ENCODE data around the gene SULT4A1. TPM values are rescaled to one million over a fixed set of nuclear protein-coding genes. Genes with fewer than 3 reads are reported as not detected.

SULT4A1 gene
- total RNA-seq, 1 experiment from 2014 or later, result 15.0 TPM

DNA sequence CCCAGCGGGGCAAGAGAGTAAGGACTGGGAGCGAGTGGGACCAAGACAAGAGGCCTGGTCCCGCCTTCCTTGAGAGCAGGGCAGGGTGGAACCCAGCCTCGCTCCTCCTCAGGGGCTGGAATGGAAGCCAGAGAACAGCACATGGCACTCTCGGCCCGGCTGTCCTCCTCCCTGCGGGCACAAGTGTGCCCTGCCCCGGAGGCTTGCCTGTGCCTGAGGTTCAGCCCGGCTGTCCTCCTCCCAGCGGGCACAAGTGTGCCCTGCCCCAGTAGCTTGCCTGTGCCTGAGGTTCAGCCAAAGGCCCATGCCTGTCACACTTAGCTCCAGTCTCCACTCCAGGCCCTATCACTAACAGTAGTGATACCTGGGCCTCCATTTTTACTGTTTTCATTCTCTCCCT, 24.2 kb downstream of the SULT4A1 start:
- Histone ChIP-seq H3T11ph (ENCODE audit: low read length) (no peak overlapping the region), H3K9me3 (ENCODE audit: control insufficient read depth, low read depth, low read length) (no peaks in the 10 kb centered on the region), H4K8ac (replicated peaks; ENCODE audit: insufficient read length, low read depth, low read length) (no peak overlapping the region), H3K79me2 (ENCODE audit: insufficient read depth, low read length) (peaks cover 2% of the 10 kb centered on the region; the same call in 1 of the 2 replicates), H3K23ac (ENCODE audit: insufficient read length, low read depth, low read length) (no peak overlapping the region), H4K91ac (ENCODE audit: insufficient read length, low read depth, low read length) (no peak overlapping the region), H2BK20ac (ENCODE audit: low read depth, low read length, poor library complexity, severe bottlenecking) (no peak overlapping the region), H3K18ac (ENCODE audit: insufficient read length, low read depth, low read length) (no peak overlapping the region), H3K14ac (ENCODE audit: insufficient read depth, low read length) (no peak overlapping the region), H4K20me1 (ENCODE audit: control insufficient read depth, insufficient read depth, insufficient read length) (no peaks in the 10 kb centered on the region), H3K9ac (ENCODE audit: extremely low read depth, insufficient read length, low read length) (no peak overlapping the region), H2BK12ac (ENCODE audit: insufficient read length, low read depth, low read length) (no peak overlapping the region), H3K27me3 (ENCODE audit: insufficient read depth, low read length) (no peaks in the 10 kb centered on the region), H3K4me2 (ENCODE audit: insufficient read depth, insufficient read length, low read length) (no peak overlapping the region), H2AFZ (ENCODE audit: low read length) (no peak overlapping the region), H2BK15ac (ENCODE audit: low read depth, low read length) (no peak overlapping the region), H3K4ac (ENCODE audit: low read depth, low read length) (no peak overlapping the region), H2BK120ac (ENCODE audit: low read depth, low read length, poor library complexity, severe bottlenecking) (no peak overlapping the region), H3K23me2 (ENCODE audit: insufficient read length, low read depth, low read length, poor library complexity, severe bottlenecking) (no peaks in the 10 kb centered on the region), H2AK5ac (ENCODE audit: insufficient read length, low read length) (no peak overlapping the region), H3K56ac (ENCODE audit: insufficient read length, low read depth, low read length) (no peak overlapping the region), H2BK5ac (ENCODE audit: insufficient read length, low read length) (no peak overlapping the region), H3K27ac (ENCODE audit: insufficient read length, low read depth, low read length) (no peak overlapping the region), H3K4me1 (ENCODE audit: insufficient read depth, low read length) (no peaks in the 10 kb centered on the region), H4K5ac (ENCODE audit: insufficient read length, low read depth, low read length) (no peak overlapping the region), H3K79me1 (ENCODE audit: insufficient read depth, low read depth, low read length, poor library complexity, severe bottlenecking) (peaks cover 3% of the 10 kb centered on the region)
- TF ChIP-seq, protein P1, sequence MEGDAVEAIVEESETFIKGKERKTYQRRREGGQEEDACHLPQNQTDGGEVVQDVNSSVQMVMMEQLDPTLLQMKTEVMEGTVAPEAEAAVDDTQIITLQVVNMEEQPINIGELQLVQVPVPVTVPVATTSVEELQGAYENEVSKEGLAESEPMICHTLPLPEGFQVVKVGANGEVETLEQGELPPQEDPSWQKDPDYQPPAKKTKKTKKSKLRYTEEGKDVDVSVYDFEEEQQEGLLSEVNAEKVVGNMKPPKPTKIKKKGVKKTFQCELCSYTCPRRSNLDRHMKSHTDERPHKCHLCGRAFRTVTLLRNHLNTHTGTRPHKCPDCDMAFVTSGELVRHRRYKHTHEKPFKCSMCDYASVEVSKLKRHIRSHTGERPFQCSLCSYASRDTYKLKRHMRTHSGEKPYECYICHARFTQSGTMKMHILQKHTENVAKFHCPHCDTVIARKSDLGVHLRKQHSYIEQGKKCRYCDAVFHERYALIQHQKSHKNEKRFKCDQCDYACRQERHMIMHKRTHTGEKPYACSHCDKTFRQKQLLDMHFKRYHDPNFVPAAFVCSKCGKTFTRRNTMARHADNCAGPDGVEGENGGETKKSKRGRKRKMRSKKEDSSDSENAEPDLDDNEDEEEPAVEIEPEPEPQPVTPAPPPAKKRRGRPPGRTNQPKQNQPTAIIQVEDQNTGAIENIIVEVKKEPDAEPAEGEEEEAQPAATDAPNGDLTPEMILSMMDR (conservative IDR thresholded peaks at IDR 0.05), result no peak
- DNase-seq, result no peak
- H3K4me1 Mint-ChIP-seq, result no peaks in the 10 kb centered on the region; a peak in 1 of 4 replicates
- H3K27ac Mint-ChIP-seq, result peak overlapping the region in 1 of 3 experiments; percentile 68; a peak in 2 of 7 replicates
- H3K4me3 Mint-ChIP-seq, result no peak overlapping the region; a peak in 1 of 5 replicates
- no peaks in the 10 kb centered on the region for H3K9me3 Mint-ChIP-seq
- WGBS (ENCODE audit: extremely low coverage, insufficient read length, low lambda C conversion rate), result no CpG with 5 or more reads among the region's 10 CpGs
- H3K36me3 Mint-ChIP-seq (ENCODE audit: insufficient read depth in 1 of 3, low read depth in 3 of 3), result peaks cover 9 to 30% (median 28%) of the 10 kb centered on the region in 3 experiments; a peak in 6 of 7 replicates
- no peaks in the 10 kb centered on the region for H3K27me3 Mint-ChIP-seq (ENCODE audit: low read depth)

Measured in H9 (cell line).